Mucosa of descending colon (tissue), 3 donors: ENCODE data around the gene RAD51B. TPM values are rescaled to one million over a fixed set of nuclear protein-coding genes. Genes with fewer than 3 reads are reported as not detected.

Experiments used
- ATAC-seq: fragments of 200-7000 bp; cut with Tn5 transposase; one replicate; pipeline ENCODE4 v1.9.1; 2020; ENCODE audit warnings: mild to moderate bottlenecking, moderate library complexity
- DNase-seq, 3 donors: peaks; one replicate each; pipeline ENCODE4 v3.0.0-alpha.2; 2020
- H3K36me3 ChIP-seq: fragments of 200-600 bp; one replicate; pipeline ENCODE4 v1.8.0; 2021; ENCODE audit warnings: low read depth, mild to moderate bottlenecking
- H3K4me1 ChIP-seq: fragments of 200-600 bp; one replicate; pipeline ENCODE4 v1.8.0; 2021; ENCODE audit warnings: low read depth, mild to moderate bottlenecking
- H3K4me3 ChIP-seq: fragments of 200-600 bp; one replicate; pipeline ENCODE4 v1.8.0; 2021; ENCODE audit warnings: mild to moderate bottlenecking
- H3K9me3 ChIP-seq: fragments of 200-600 bp; one replicate; pipeline ENCODE4 v1.8.0; 2021; ENCODE audit warnings: mild to moderate bottlenecking
- CTCF ChIP-seq: fragments of 200-600 bp; IDR thresholded peaks from one replicate; pipeline ENCODE4 v1.8.0; 2022; ENCODE audit warnings: antibody characterized with exemption, mild to moderate bottlenecking
- intact Hi-C, 2 donors: fragments of 100-400 bp; cut with DNase I in 1 of 2; cut with micrococcal nuclease in 1 of 2; formaldehyde crosslinking; loops; one replicate each; pipeline versions ENCODE4 v1.11.0 to v1.11.1; 2022; cut with DNase I, micrococcal nuclease
- total RNA-seq, 3 donors: library from RNA; stranded (reverse); fragmentation: NEBNext Ultra II Directional in 2 of 3; extraction: Animal tissue kit (Norgen Biotek cat#: 25700) in 2 of 3; gene quantifications; one replicate each; pipeline versions ENCODE4 v1.2.1 to v1.2.4, GENCODE V29; 2021 to 2023
- donor health status: DM: no; HTN: no; CAD: no; lungs with moderate emphysema.
- donor health status: DM: no; HTN: no; CAD: no.
- donor health status: DM: no; HTN: yes; CAD: no.

The RAD51B gene
- total RNA-seq, 3 donors from 2014 or later, result 15.8 to 23.3 (median 20.9) TPM

DNA sequence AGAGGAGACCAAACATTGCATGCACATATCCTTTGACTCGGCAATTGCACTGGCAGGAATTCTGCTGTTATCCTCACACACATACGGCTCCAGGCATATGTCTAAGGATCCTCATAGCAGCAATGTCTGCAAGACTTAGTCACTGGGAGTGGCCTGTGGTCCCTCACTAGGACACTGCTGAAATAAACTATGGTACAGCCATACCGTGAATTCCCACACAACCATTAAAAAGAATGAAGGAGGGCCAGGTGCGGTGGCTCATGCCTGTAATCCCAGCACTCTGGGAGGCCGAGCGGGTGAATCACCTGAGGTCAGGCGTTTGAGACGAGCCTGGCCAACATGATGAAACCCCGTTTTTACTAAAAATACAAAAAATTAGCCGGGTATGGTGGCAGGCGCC, 868.2 kb downstream of the RAD51B start:
- TF ChIP-seq CTCF, result no peak
- ATAC-seq, result no peak
- no peak overlapping the region for H3K4me3 ChIP-seq

GRCh38 chr14:68688872-68689371, 869.3 kb downstream of the RAD51B start:
- H3K9me3 ChIP-seq, result no peaks in the 10 kb centered on the region
- ATAC-seq (no peak), DNase-seq (peak in 1 of 3 donors; percentile 40)
- no peak overlapping the region for H3K4me3 ChIP-seq
- H3K36me3 ChIP-seq, result no peaks in the 10 kb centered on the region
- TF ChIP-seq CTCF, result no peak
- intact Hi-C loops, result no loop called here
- H3K4me1 ChIP-seq, result no peaks in the 10 kb centered on the region

More for the DNA sequence above, 868.2 kb downstream of the RAD51B start:
- Histone ChIP-seq H3K4me1 (peaks cover 5% of the 10 kb centered on the region), H3K36me3 (no peaks in the 10 kb centered on the region), H3K9me3 (no peaks in the 10 kb centered on the region)
- DNase-seq, result no peak
- intact Hi-C loops, result no loop called here

GRCh38 chr14:68689511-68689910, 869.9 kb downstream of the RAD51B start:
- no peak for DNase-seq
- no peak for TF ChIP-seq CTCF
- H3K4me3 ChIP-seq, result no peak overlapping the region
- no peak for ATAC-seq
- H3K4me1 ChIP-seq, result no peaks in the 10 kb centered on the region
- H3K9me3 ChIP-seq, result no peaks in the 10 kb centered on the region
- intact Hi-C loops, result no loop called here
- H3K36me3 ChIP-seq, result no peaks in the 10 kb centered on the region

DNA sequence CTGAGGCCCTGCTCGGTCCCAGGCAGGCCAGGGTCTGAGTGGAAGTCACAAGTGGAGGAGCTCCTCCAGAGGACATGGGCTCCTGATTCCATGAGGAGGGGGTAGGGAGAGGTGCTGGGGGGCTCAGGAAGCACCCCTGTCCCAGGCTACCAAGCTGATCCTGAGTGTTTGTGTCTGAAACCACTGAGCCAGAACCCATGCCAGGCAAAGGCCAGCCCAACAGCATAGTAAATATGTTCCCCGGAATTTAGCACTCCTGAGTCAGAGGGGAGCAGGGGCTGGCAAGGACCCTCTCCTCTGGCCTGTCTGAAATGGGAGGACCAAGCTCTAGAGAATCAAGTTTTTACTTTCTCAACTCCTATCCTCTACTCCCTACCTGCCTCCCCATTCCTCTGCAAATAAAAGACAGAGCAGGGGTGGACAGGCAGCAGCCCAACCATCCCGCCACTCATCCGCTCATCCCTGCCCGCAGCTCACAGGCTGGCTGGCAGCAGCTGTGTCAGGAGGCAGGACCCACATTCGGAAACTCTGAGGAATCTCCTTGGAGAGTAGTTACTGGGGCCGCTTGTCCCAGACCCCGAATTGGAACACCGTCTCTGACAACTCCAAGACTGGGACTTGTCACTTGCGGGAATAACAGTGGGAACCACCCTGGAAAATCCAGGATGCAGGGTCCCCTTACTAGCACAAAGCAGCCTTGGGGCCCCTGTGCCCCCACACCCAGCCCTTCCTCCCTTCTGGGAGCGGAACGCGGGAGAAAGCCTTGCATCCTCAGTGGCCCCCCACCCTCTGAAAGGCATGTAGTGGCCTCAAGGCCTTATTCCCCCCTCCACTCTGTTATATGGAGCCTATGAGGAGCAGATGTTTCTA, 870.7 kb downstream of the RAD51B start:
- no peak for TF ChIP-seq CTCF
- Histone ChIP-seq H3K9me3 (no peaks in the 10 kb centered on the region), H3K36me3 (no peaks in the 10 kb centered on the region), H3K4me1 (no peaks in the 10 kb centered on the region), H3K4me3 (no peak overlapping the region)
- DNase-seq (no peak), ATAC-seq (no peak)
- intact Hi-C loops, result no loop called here

DNA sequence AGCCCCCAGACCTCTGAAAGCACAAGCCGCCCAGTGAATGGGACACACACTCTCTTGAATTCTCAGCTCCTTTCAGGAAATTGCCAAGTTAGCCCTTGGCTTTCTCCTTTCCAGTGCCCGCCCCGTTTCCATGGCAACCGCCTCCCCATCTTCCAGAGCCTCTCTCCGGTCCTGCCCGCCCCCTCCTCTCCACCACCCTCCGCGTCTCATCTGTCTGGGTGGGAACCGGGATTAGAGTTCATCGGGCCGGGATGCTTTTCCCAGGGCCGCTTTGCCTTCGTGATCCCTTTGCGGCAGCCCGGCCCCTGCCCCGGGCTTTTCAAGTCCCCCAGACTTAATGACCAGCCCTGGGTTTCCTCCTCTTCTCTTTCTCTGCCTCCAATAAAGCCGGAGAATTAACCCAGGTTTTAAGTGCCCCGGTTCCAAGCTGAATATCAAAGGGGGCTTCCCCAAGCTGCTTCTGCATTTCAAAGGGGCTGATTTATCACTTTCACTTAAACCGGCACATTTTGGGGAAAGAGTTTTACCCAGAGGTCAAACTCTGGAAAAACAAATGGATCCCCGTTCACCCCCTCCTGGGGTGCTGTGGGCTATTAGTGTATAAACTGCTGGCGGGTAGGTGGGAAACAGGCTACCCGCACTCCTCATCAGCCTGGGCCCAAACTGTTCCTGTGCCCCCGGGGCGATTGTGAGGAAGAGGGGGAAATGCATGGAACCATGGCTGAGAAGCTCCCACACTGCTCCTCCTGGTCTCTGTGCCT, 871.6 kb downstream of the RAD51B start:
- TF ChIP-seq CTCF, result no peak
- H3K4me3 ChIP-seq, result no peak overlapping the region
- intact Hi-C loops, result no loop called here
- no peak for ATAC-seq
- no peaks in the 10 kb centered on the region for H3K9me3 ChIP-seq
- no peak for DNase-seq
- H3K4me1 ChIP-seq, result no peaks in the 10 kb centered on the region
- H3K36me3 ChIP-seq, result no peaks in the 10 kb centered on the region
